ENCODE data around the gene MIA3. TPM values are rescaled to one million over a fixed set of nuclear protein-coding genes. Genes with fewer than 3 reads are reported as not detected.
"Not testable (repeated sequence)": the region's sequence is repeated elsewhere in the genome, so short reads cannot be mapped to it uniquely, and the experiment has no call there.

MIA3 gene
- total and polyA plus RNA-seq, 2 donors (not counting 1 experiment from before 2014, with no cell fraction given) = 34.3 to 68.0 TPM

DNA sequence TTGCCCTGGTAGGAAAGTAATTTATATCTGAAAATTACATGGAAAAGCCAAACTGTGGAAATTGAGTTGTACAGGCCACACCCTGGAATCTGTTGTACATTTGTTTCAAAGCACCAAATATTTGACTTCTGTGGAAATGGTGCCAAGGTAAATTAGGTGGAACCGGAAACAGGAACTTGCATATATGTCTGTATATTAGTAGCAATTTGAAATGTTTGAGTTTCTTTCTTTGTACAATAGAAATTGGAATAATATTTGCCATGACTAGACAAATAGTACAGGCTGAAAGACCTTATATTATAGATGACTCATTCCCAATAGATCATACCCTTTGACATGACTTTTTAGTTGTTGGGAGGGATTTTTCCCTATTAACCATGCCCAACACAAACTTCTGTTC is 17.6 kb upstream of the MIA3 start:
- Histone ChIP-seq H3K4me1 (ENCODE audit: control insufficient read depth, extremely low read depth, insufficient read depth, low read length) (no peaks in the 10 kb centered on the region), H3K4me2 (ENCODE audit: extremely low read depth, insufficient read depth, low read length) (no peak overlapping the region), H3K4me3 (replicated peaks in 1 of 4; ENCODE audit: control extremely low read depth in 1 of 4, insufficient read depth in 1 of 4, low read depth in 3 of 4, low read length in 4 of 4) (no peak overlapping the region)

GRCh38 chr1:222601257-222601656 is 16.6 kb upstream of the MIA3 start:
- no peaks in the 10 kb centered on the region for H3K79me2 ChIP-seq (ENCODE audit: control insufficient read depth, insufficient read depth, low read length)
- no peak overlapping the region for H3K27ac ChIP-seq (ENCODE audit: insufficient read depth, low read length)
- DNase-seq (ENCODE audit: low read depth in 2 of 2) = no peak
- H4K20me1 ChIP-seq (ENCODE audit: control insufficient read depth, extremely low read depth, insufficient read depth, low read length) = no peaks in the 10 kb centered on the region
- no peak overlapping the region for H2AFZ ChIP-seq (ENCODE audit: low read length)
- no peak overlapping the region for H3K4me3 ChIP-seq (replicated peaks in 1 of 4; ENCODE audit: control extremely low read depth in 1 of 4, insufficient read depth in 1 of 4, low read depth in 3 of 4, low read length in 4 of 4)
- no peaks in the 10 kb centered on the region for H3K36me3 ChIP-seq (ENCODE audit: control insufficient read depth, insufficient read depth, low read length)
- TF ChIP-seq CTCF (conservative IDR thresholded peaks at IDR 0.05 in 1 of 2, IDR thresholded peaks at IDR 0.05 in 1 of 2; ENCODE audit: low read depth in 1 of 2, low read length in 2 of 2) (no peak), EZH2 (IDR thresholded peaks at IDR 0.05; ENCODE audit: low read length, missing control alignments) (no peak)
- no peaks in the 10 kb centered on the region for H3K4me1 ChIP-seq (ENCODE audit: control insufficient read depth, extremely low read depth, insufficient read depth, low read length)
- H3K9me3 ChIP-seq (ENCODE audit: control insufficient read depth, insufficient read depth, low read depth, low read length) = no peaks in the 10 kb centered on the region
- no peak overlapping the region for H3K4me2 ChIP-seq (ENCODE audit: extremely low read depth, insufficient read depth, low read length)
- no peaks in the 10 kb centered on the region for H3K27me3 ChIP-seq (ENCODE audit: control insufficient read depth, insufficient read depth, low read length)
- no peak overlapping the region for H3K9ac ChIP-seq (ENCODE audit: insufficient read depth, low read length)

More for the DNA sequence above, 17.6 kb upstream of the MIA3 start:
- Histone ChIP-seq H3K27ac (ENCODE audit: insufficient read depth, low read length) (no peak overlapping the region), H4K20me1 (ENCODE audit: control insufficient read depth, extremely low read depth, insufficient read depth, low read length) (no peaks in the 10 kb centered on the region), H2AFZ (ENCODE audit: low read length) (no peak overlapping the region), H3K79me2 (ENCODE audit: control insufficient read depth, insufficient read depth, low read length) (no peaks in the 10 kb centered on the region), H3K27me3 (ENCODE audit: control insufficient read depth, insufficient read depth, low read length) (no peaks in the 10 kb centered on the region), H3K9me3 (ENCODE audit: control insufficient read depth, insufficient read depth, low read depth, low read length) (no peaks in the 10 kb centered on the region), H3K36me3 (ENCODE audit: control insufficient read depth, insufficient read depth, low read length) (no peaks in the 10 kb centered on the region), H3K9ac (ENCODE audit: insufficient read depth, low read length) (no peak overlapping the region)
- no peak for TF ChIP-seq EZH2 (IDR thresholded peaks at IDR 0.05; ENCODE audit: low read length, missing control alignments)
- TF ChIP-seq CTCF (conservative IDR thresholded peaks at IDR 0.05 in 1 of 2, IDR thresholded peaks at IDR 0.05 in 1 of 2; ENCODE audit: low read depth in 1 of 2, low read length in 2 of 2) = no peak
- DNase-seq (ENCODE audit: low read depth in 2 of 2) = no peak

DNA sequence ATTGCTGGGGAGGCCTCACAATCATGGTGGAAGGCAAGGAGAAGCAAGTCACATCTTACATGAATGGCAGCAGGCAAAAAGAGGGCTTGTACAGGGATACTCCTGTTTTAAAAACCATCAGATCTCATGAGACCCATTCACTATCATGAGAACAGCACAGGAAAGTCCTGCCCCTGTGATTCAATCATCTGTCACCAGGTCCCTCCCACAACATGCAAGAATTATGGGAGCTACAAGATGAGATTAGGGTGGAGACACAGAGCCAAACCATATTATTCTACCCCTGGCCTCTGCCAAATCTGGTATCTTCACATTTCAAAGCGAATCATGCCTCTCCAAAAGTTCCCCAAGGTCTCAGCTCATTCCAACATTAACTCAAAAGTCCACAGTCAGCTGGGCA is 11.1 kb upstream of the MIA3 start:
- TF ChIP-seq CTCF (conservative IDR thresholded peaks at IDR 0.05 in 1 of 2, IDR thresholded peaks at IDR 0.05 in 1 of 2; ENCODE audit: low read depth in 1 of 2, low read length in 2 of 2) (no peak), EZH2 (IDR thresholded peaks at IDR 0.05; ENCODE audit: low read length, missing control alignments) (no peak)
- no peak for DNase-seq (ENCODE audit: low read depth in 2 of 2)
- no peak overlapping the region for H3K4me2 ChIP-seq (ENCODE audit: extremely low read depth, insufficient read depth, low read length)
- H3K27me3 ChIP-seq (ENCODE audit: control insufficient read depth, insufficient read depth, low read length) = no peaks in the 10 kb centered on the region
- H3K4me3 ChIP-seq (replicated peaks in 1 of 4; ENCODE audit: control extremely low read depth in 1 of 4, insufficient read depth in 1 of 4, low read depth in 3 of 4, low read length in 4 of 4) = no peak overlapping the region
- H3K36me3 ChIP-seq (ENCODE audit: control insufficient read depth, insufficient read depth, low read length) = no peaks in the 10 kb centered on the region
- H3K4me1 ChIP-seq (ENCODE audit: control insufficient read depth, extremely low read depth, insufficient read depth, low read length) = no peaks in the 10 kb centered on the region
- no peaks in the 10 kb centered on the region for H3K79me2 ChIP-seq (ENCODE audit: control insufficient read depth, insufficient read depth, low read length)
- no peaks in the 10 kb centered on the region for H4K20me1 ChIP-seq (ENCODE audit: control insufficient read depth, extremely low read depth, insufficient read depth, low read length)
- no peaks in the 10 kb centered on the region for H3K9me3 ChIP-seq (ENCODE audit: control insufficient read depth, insufficient read depth, low read depth, low read length)
- no peak overlapping the region for H3K9ac ChIP-seq (ENCODE audit: insufficient read depth, low read length)
- H3K27ac ChIP-seq (ENCODE audit: insufficient read depth, low read length) = no peak overlapping the region
- no peak overlapping the region for H2AFZ ChIP-seq (ENCODE audit: low read length)

- H3K27me3 ChIP-seq (ENCODE audit: control insufficient read depth, insufficient read depth, low read length); H3K36me3 ChIP-seq (ENCODE audit: control insufficient read depth, insufficient read depth, low read length); H3K9ac ChIP-seq (ENCODE audit: insufficient read depth, low read length); H3K4me2 ChIP-seq (ENCODE audit: extremely low read depth, insufficient read depth, low read length); H3K79me2 ChIP-seq (ENCODE audit: control insufficient read depth, insufficient read depth, low read length); DNase-seq (ENCODE audit: low read depth in 2 of 2); H3K4me1 ChIP-seq (ENCODE audit: control insufficient read depth, extremely low read depth, insufficient read depth, low read length); H3K27ac ChIP-seq (ENCODE audit: insufficient read depth, low read length); H3K4me3 ChIP-seq (replicated peaks in 1 of 4; ENCODE audit: control extremely low read depth in 1 of 4, insufficient read depth in 1 of 4, low read depth in 3 of 4, low read length in 4 of 4); H4K20me1 ChIP-seq (ENCODE audit: control insufficient read depth, extremely low read depth, insufficient read depth, low read length); H3K9me3 ChIP-seq (ENCODE audit: control insufficient read depth, insufficient read depth, low read depth, low read length); H2AFZ ChIP-seq (ENCODE audit: low read length): not testable (repeated sequence)
Observed at GRCh38 chr1:222609111-222609510, 8.8 kb upstream of the MIA3 start.

All from fibroblast of lung (primary cell).